GM19324 (cell line): ENCODE results near the gene KRI1.
"Not testable (repeated sequence)": the region's sequence is repeated elsewhere in the genome, so short reads cannot be mapped to it uniquely, and the experiment has no call there.

Source experiments
- ATAC-seq: cut with Tn5 transposase; IDR thresholded peaks from one replicate; pipeline ENCODE4 v1.9.1; 2021; ENCODE audit warnings: mild to moderate bottlenecking, moderate library complexity; ENCODE audit not compliant: unreplicated experiment, low FRiP score

Gene KRI1

GRCh38 chr19:10577951-10578350 lies 12.1 kb upstream of the KRI1 start:
- no peak for ATAC-seq

- ATAC-seq, result no peak
These were observed 9.4 kb upstream of the KRI1 start for GRCh38 chr19:10575011-10575716.

GRCh38 chr19:10574462-10574861 lies 8.7 kb upstream of the KRI1 start:
- no peak for ATAC-seq

GRCh38 chr19:10573793-10574192 lies 8.0 kb upstream of the KRI1 start:
- not testable (repeated sequence) for ATAC-seq

- peak; percentile 72 for ATAC-seq
These were observed 3.2 kb upstream of the KRI1 start, which contains the start of gene CDKN2D for GRCh38 chr19:10568826-10569651. CDKN2D (minus strand) TSS chr19:10568979; CDS start chr19:10568653, 326 bp downstream.

GRCh38 chr19:10568062-10568825 lies 2.4 kb upstream of the KRI1 start:
- ATAC-seq, result peak; percentile 1

GRCh38 chr19:10567656-10568055 lies 1.8 kb upstream of the KRI1 start:
- no peak for ATAC-seq

GRCh38 chr19:10566658-10567410 lies 1.0 kb upstream of the KRI1 start:
- no peak for ATAC-seq

- no peak for ATAC-seq
These were observed 523 bp upstream of the KRI1 start for GRCh38 chr19:10566408-10566657.

GRCh38 chr19:10565028-10565566 lies 713 bp downstream of the KRI1 start:
- no peak for ATAC-seq

- ATAC-seq, result no peak
These were observed 3.2 kb downstream of the KRI1 start for GRCh38 chr19:10562609-10563008.

- ATAC-seq, result no peak
These were observed 5.7 kb downstream of the KRI1 start for GRCh38 chr19:10560154-10560553.

- ATAC-seq, result no peak
These were observed 8.1 kb downstream of the KRI1 start for GRCh38 chr19:10557603-10558197.

GRCh38 chr19:10555610-10555973 lies 10.2 kb downstream of the KRI1 start:
- ATAC-seq, result no peak

GRCh38 chr19:10554760-10555609 lies 10.8 kb downstream of the KRI1 start:
- ATAC-seq, result no peak

GRCh38 chr19:10553943-10554381 lies 11.8 kb downstream of the KRI1 start:
- ATAC-seq, result no peak

- no peak for ATAC-seq
These were observed 12.6 kb downstream of the KRI1 start for GRCh38 chr19:10553087-10553667.

- ATAC-seq, result no peak
These were observed 13.2 kb downstream of the KRI1 start for GRCh38 chr19:10552510-10553053.
